ENCODE results near the gene TK2.

Gene TK2

GRCh38 chr16:66510711-66511601 is 39.0 kb downstream of the TK2 start:
- H3K4me1 ChIP-seq (ENCODE audit: control insufficient read depth, low read length), result peaks cover 6% of the 10 kb centered on the region
- no peaks in the 10 kb centered on the region for H3K9me3 ChIP-seq (ENCODE audit: control insufficient read depth, insufficient read depth, low read length)
- no peak overlapping the region for H3K4me3 ChIP-seq (ENCODE audit: low read length)
- H3K27ac ChIP-seq (ENCODE audit: low read depth, low read length), result no peak overlapping the region
- no peaks in the 10 kb centered on the region for H3K79me2 ChIP-seq (ENCODE audit: control insufficient read depth, low read length)
- H3F3A ChIP-seq (ENCODE audit: control insufficient read depth, insufficient read depth), result no peaks in the 10 kb centered on the region
- no peak for TF ChIP-seq EZH2phosphoT487 (IDR thresholded peaks at IDR 0.05; ENCODE audit: borderline replicate concordance, low read length)
- no peak for TF ChIP-seq CTCF (IDR thresholded peaks at IDR 0.05; ENCODE audit: low read depth, low read length, poor library complexity, severe bottlenecking)
- no peak overlapping the region for H3K4me2 ChIP-seq (ENCODE audit: low read length)
- no peaks in the 10 kb centered on the region for H3K9me2 ChIP-seq (replicated peaks; ENCODE audit: control insufficient read depth, low read length)
- peaks cover 4% of the 10 kb centered on the region; the same call in 1 of the 2 replicates for H3K27me3 ChIP-seq (ENCODE audit: control insufficient read depth, low read length)
- no peaks in the 10 kb centered on the region for H4K20me1 ChIP-seq (ENCODE audit: control insufficient read depth, insufficient read depth, low read depth, low read length)
- no peaks in the 10 kb centered on the region for H3K36me3 ChIP-seq (ENCODE audit: control insufficient read depth, low read length)

GRCh38 chr16:66510298-66510697 is 39.6 kb downstream of the TK2 start:
- Histone ChIP-seq H3K79me2 (ENCODE audit: control insufficient read depth, low read length) (no peaks in the 10 kb centered on the region), H4K20me1 (ENCODE audit: control insufficient read depth, insufficient read depth, low read depth, low read length) (no peaks in the 10 kb centered on the region), H3K27me3 (ENCODE audit: control insufficient read depth, low read length) (peaks cover 4% of the 10 kb centered on the region; the same call in 1 of the 2 replicates), H3F3A (ENCODE audit: control insufficient read depth, insufficient read depth) (no peaks in the 10 kb centered on the region), H3K4me2 (ENCODE audit: low read length) (no peak overlapping the region), H3K36me3 (ENCODE audit: control insufficient read depth, low read length) (no peaks in the 10 kb centered on the region), H3K4me3 (ENCODE audit: low read length) (no peak overlapping the region), H3K4me1 (ENCODE audit: control insufficient read depth, low read length) (no peaks in the 10 kb centered on the region), H3K27ac (ENCODE audit: low read depth, low read length) (no peak overlapping the region), H3K9me2 (replicated peaks; ENCODE audit: control insufficient read depth, low read length) (no peaks in the 10 kb centered on the region), H3K9me3 (ENCODE audit: control insufficient read depth, insufficient read depth, low read length) (no peaks in the 10 kb centered on the region)
- no peak for TF ChIP-seq CTCF (IDR thresholded peaks at IDR 0.05; ENCODE audit: low read depth, low read length, poor library complexity, severe bottlenecking)
- TF ChIP-seq EZH2phosphoT487 (IDR thresholded peaks at IDR 0.05; ENCODE audit: borderline replicate concordance, low read length), result no peak

GRCh38 chr16:66509576-66509975 is 40.3 kb downstream of the TK2 start:
- H3K27ac ChIP-seq (ENCODE audit: low read depth, low read length), result no peak overlapping the region
- H3K4me2 ChIP-seq (ENCODE audit: low read length), result no peak overlapping the region
- H3K4me3 ChIP-seq (ENCODE audit: low read length), result no peak overlapping the region

More at GRCh38 chr16:66509576-66509975, 40.3 kb downstream of the TK2 start:
- no peaks in the 10 kb centered on the region for H3K9me3 ChIP-seq (ENCODE audit: control insufficient read depth, insufficient read depth, low read length)
- TF ChIP-seq EZH2phosphoT487 (IDR thresholded peaks at IDR 0.05; ENCODE audit: borderline replicate concordance, low read length) (no peak), CTCF (IDR thresholded peaks at IDR 0.05; ENCODE audit: low read depth, low read length, poor library complexity, severe bottlenecking) (no peak)
- no peaks in the 10 kb centered on the region for H3K4me1 ChIP-seq (ENCODE audit: control insufficient read depth, low read length)
- no peaks in the 10 kb centered on the region for H3K36me3 ChIP-seq (ENCODE audit: control insufficient read depth, low read length)
- H3K79me2 ChIP-seq (ENCODE audit: control insufficient read depth, low read length), result no peaks in the 10 kb centered on the region
- no peaks in the 10 kb centered on the region for H4K20me1 ChIP-seq (ENCODE audit: control insufficient read depth, insufficient read depth, low read depth, low read length)
- peaks cover 4% of the 10 kb centered on the region; the same call in 1 of the 2 replicates for H3K27me3 ChIP-seq (ENCODE audit: control insufficient read depth, low read length)
- H3K9me2 ChIP-seq (replicated peaks; ENCODE audit: control insufficient read depth, low read length), result no peaks in the 10 kb centered on the region
- H3F3A ChIP-seq (ENCODE audit: control insufficient read depth, insufficient read depth), result no peaks in the 10 kb centered on the region

Data from DOHH2 (cell line).